HEK293T (cell line): ENCODE data around the gene ZNF684.

Source experiments
- ARNT ChIP-seq: fragments of 450-650 bp; IDR thresholded peaks from 2 replicates; pipeline ENCODE4 v1.6.1; 2017; ENCODE audit warnings: mild to moderate bottlenecking
- BHLHE40 ChIP-seq: fragments of 450-650 bp; IDR thresholded peaks from 2 replicates; pipeline ENCODE4 v1.6.1; 2016; ENCODE audit warnings: mild to moderate bottlenecking, moderate library complexity, borderline replicate concordance
- CTBP1 ChIP-seq: fragments of 450-650 bp; IDR thresholded peaks from 2 replicates; pipeline ENCODE4 v1.6.1; 2016; ENCODE audit warnings: borderline replicate concordance
- FOXA1 ChIP-seq: fragments of 450-650 bp; IDR thresholded peaks from 2 replicates; pipeline ENCODE4 v1.6.1; 2016; ENCODE audit warnings: mild to moderate bottlenecking
- FOXK2 ChIP-seq: fragments of 450-650 bp; IDR thresholded peaks from 2 replicates; pipeline ENCODE4 v1.6.1; 2016; ENCODE audit warnings: mild to moderate bottlenecking
- FOXM1 ChIP-seq: fragments of 450-650 bp; IDR thresholded peaks from 2 replicates; pipeline ENCODE4 v1.6.1; 2017; ENCODE audit warnings: mild to moderate bottlenecking, borderline replicate concordance
- HDGF ChIP-seq: fragments of 450-650 bp; IDR thresholded peaks from 2 replicates; pipeline ENCODE4 v1.6.1; 2017; ENCODE audit warnings: antibody characterized with exemption, borderline replicate concordance
- L3MBTL2 ChIP-seq: fragments of 450-650 bp; conservative IDR thresholded peaks from 2 replicates; pipeline ENCODE4 v1.6.1; 2016; ENCODE audit warnings: mild to moderate bottlenecking
- NFRKB ChIP-seq: fragments of 450-650 bp; IDR thresholded peaks from 2 replicates; pipeline ENCODE4 v1.6.1; 2016; ENCODE audit warnings: mild to moderate bottlenecking, moderate library complexity
- SP1 ChIP-seq: fragments of 450-650 bp; IDR thresholded peaks from 2 replicates; pipeline ENCODE4 v1.6.1; 2017
- ZNF384 ChIP-seq: fragments of 450-650 bp; IDR thresholded peaks from 2 replicates; pipeline ENCODE4 v1.6.1; 2016

GRCh38 chr1:40535732-40536131 is 4.3 kb downstream of the ZNF684 start:
- no peak for TF ChIP-seq HDGF
- no peak for TF ChIP-seq BHLHE40
- no peak for TF ChIP-seq ZNF384
- no peak for TF ChIP-seq CTBP1
- TF ChIP-seq NFRKB: no peak
- TF ChIP-seq SP1: no peak
- TF ChIP-seq ARNT: no peak
- no peak for TF ChIP-seq FOXK2
- TF ChIP-seq L3MBTL2: no peak
- TF ChIP-seq FOXA1: no peak
- TF ChIP-seq FOXM1: no peak
